Measurements from ENCODE around the gene GNG2.

- TF ChIP-seq CTCF (IDR thresholded peaks at IDR 0.05) (no peak), POLR2A (IDR thresholded peaks at IDR 0.05) (no peak)
Measured at GRCh38 chr14:52000696-52001095, 140.3 kb downstream of the GNG2 start.

Measured in uterus (tissue), 2 donors.